HG03175 (cell line): Measurements from ENCODE around the gene RNASE8.

ENCODE experiments used
- ATAC-seq: cut with Tn5 transposase; IDR thresholded peaks from one replicate; pipeline ENCODE4 v1.9.1; 2021; ENCODE audit warnings: mild to moderate bottlenecking, moderate library complexity; ENCODE audit not compliant: unreplicated experiment

Gene RNASE8

GRCh38 chr14:21050597-21050996 is 7.0 kb upstream of the RNASE8 start:
- no peak for ATAC-seq

GRCh38 chr14:21053184-21054122 is 4.2 kb upstream of the RNASE8 start:
- ATAC-seq = no peak

GRCh38 chr14:21054123-21054767 is 3.4 kb upstream of the RNASE8 start:
- no peak for ATAC-seq

- no peak for ATAC-seq
Observed at GRCh38 chr14:21054768-21055145, 2.9 kb upstream of the RNASE8 start.

- ATAC-seq = no peak
Observed at GRCh38 chr14:21055432-21056117, 2.0 kb upstream of the RNASE8 start.

- no peak for ATAC-seq
Observed at GRCh38 chr14:21056520-21057163, 980 bp upstream of the RNASE8 start.

GRCh38 chr14:21058903-21059302 is 1.3 kb downstream of the RNASE8 start:
- no peak for ATAC-seq

- ATAC-seq = no peak
Observed at GRCh38 chr14:21059842-21060613, 2.4 kb downstream of the RNASE8 start.

- ATAC-seq = no peak
Observed at GRCh38 chr14:21060614-21061346, 3.2 kb downstream of the RNASE8 start.

- ATAC-seq = no peak
Observed at GRCh38 chr14:21061347-21061668, 3.7 kb downstream of the RNASE8 start.

GRCh38 chr14:21063479-21063878 is 5.9 kb downstream of the RNASE8 start:
- ATAC-seq = no peak

- ATAC-seq = no peak
Observed at GRCh38 chr14:21066882-21067502, 9.4 kb downstream of the RNASE8 start.

- no peak for ATAC-seq
Observed at GRCh38 chr14:21068521-21069387, 11.1 kb downstream of the RNASE8 start.

GRCh38 chr14:21069388-21070082 is 11.9 kb downstream of the RNASE8 start:
- ATAC-seq = no peak

- no peak for ATAC-seq
Observed at GRCh38 chr14:21070083-21070609, 12.5 kb downstream of the RNASE8 start, which contains the start of gene ARHGEF40. ARHGEF40 (plus strand) TSS chr14:21070304; CDS start chr14:21070397, 93 bp downstream.

GRCh38 chr14:21070610-21071224 is 13.1 kb downstream of the RNASE8 start:
- peak; percentile 22 for ATAC-seq
